ENCODE data around the gene NXN.
"Not testable (repeated sequence)": the region's sequence is repeated elsewhere in the genome, so short reads cannot be mapped to it uniquely, and the experiment has no call there.

NXN gene

GRCh38 chr17:1005361-1005946 lies 25.9 kb upstream of the NXN start:
- DNase-seq = no peak

- no peak for DNase-seq
Observed at GRCh38 chr17:1004769-1005295, 25.3 kb upstream of the NXN start.

- no peak for DNase-seq
Observed at GRCh38 chr17:1003972-1004768, 24.6 kb upstream of the NXN start.

GRCh38 chr17:1003633-1003971 lies 24.0 kb upstream of the NXN start:
- no peak for DNase-seq

- no peak for DNase-seq
Observed at GRCh38 chr17:1002771-1003555, 23.4 kb upstream of the NXN start.

- no peak for DNase-seq
Observed at GRCh38 chr17:1002412-1002753, 22.8 kb upstream of the NXN start.

- DNase-seq = no peak
Observed at GRCh38 chr17:1001640-1002411, 22.2 kb upstream of the NXN start.

GRCh38 chr17:1000597-1001461 lies 21.3 kb upstream of the NXN start:
- DNase-seq = no peak

- DNase-seq = no peak
Observed at GRCh38 chr17:998111-998510, 18.5 kb upstream of the NXN start.

GRCh38 chr17:996554-997344 lies 17.2 kb upstream of the NXN start, which contains the start of gene TIMM22:
TSS of gene TIMM22 (plus strand) at chr17:997129. CDS start at chr17:997143, 14 bp downstream.
- peak; percentile 81 for DNase-seq

GRCh38 chr17:995324-995723 lies 15.7 kb upstream of the NXN start:
- not testable (repeated sequence) for DNase-seq

GRCh38 chr17:992933-993332 lies 13.4 kb upstream of the NXN start:
- DNase-seq = peak; percentile 31

GRCh38 chr17:988561-988960 lies 9.0 kb upstream of the NXN start:
- DNase-seq = no peak

GRCh38 chr17:987931-988330 lies 8.4 kb upstream of the NXN start:
- DNase-seq = no peak

- DNase-seq = no peak
Observed at GRCh38 chr17:986322-986929, 6.8 kb upstream of the NXN start.

GRCh38 chr17:983921-984320 lies 4.3 kb upstream of the NXN start:
- no peak for DNase-seq

- DNase-seq = no peak
Observed at GRCh38 chr17:981292-981658, 1.7 kb upstream of the NXN start.

GRCh38 chr17:980406-981291 lies 1.1 kb upstream of the NXN start:
- no peak for DNase-seq

- no peak for DNase-seq
Observed at GRCh38 chr17:979212-979538, 401 bp downstream of the NXN start.
